ENCODE results near the gene GIMAP5. TPM values are rescaled to one million over a fixed set of nuclear protein-coding genes. Genes with fewer than 3 reads are reported as not detected.

Gene GIMAP5
- total and polyA plus RNA-seq, 3 donors from 2014 or later = 8.4 to 13.6 (median 10.6) TPM

DNA sequence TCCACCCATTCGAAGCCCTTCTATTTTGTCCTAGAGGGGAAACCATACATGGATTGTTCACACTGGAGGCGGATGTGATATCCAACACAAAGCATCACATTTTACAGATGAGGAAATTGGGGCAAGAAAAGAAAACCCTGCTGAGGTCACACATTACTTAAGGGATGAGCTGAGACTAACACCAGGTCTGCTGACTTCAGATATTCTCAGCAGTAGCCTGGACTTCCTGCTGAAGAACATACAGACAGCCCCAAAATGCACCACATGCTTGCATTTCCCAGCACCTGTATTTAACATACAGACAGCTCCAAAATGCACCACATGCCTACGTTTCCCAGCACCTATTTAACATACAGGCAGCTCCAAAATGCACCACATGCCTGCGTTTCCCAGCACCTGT lies 11.2 kb downstream of the GIMAP5 start:
- Histone ChIP-seq H3K4me1 (peaks cover 3% of the 10 kb centered on the region), H3K27ac (no peak overlapping the region), H3K27me3 (no peaks in the 10 kb centered on the region), H3K4me3 (no peak overlapping the region), H3K36me3 (ENCODE audit: low read depth, missing control alignments) (no peaks in the 10 kb centered on the region), H3K9me3 (no peaks in the 10 kb centered on the region)
- TF ChIP-seq, protein P1, sequence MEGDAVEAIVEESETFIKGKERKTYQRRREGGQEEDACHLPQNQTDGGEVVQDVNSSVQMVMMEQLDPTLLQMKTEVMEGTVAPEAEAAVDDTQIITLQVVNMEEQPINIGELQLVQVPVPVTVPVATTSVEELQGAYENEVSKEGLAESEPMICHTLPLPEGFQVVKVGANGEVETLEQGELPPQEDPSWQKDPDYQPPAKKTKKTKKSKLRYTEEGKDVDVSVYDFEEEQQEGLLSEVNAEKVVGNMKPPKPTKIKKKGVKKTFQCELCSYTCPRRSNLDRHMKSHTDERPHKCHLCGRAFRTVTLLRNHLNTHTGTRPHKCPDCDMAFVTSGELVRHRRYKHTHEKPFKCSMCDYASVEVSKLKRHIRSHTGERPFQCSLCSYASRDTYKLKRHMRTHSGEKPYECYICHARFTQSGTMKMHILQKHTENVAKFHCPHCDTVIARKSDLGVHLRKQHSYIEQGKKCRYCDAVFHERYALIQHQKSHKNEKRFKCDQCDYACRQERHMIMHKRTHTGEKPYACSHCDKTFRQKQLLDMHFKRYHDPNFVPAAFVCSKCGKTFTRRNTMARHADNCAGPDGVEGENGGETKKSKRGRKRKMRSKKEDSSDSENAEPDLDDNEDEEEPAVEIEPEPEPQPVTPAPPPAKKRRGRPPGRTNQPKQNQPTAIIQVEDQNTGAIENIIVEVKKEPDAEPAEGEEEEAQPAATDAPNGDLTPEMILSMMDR (IDR thresholded peaks at IDR 0.05) = no peak
- TF ChIP-seq POLR2A (IDR thresholded peaks at IDR 0.05) = no peak
- intact Hi-C loops (cut with DNase I; ENCODE audit: low total_unique reads) = no loop called here
- 83 to 91% methylated on average over 4 of the region's 4 CpGs for WGBS, 2 donors
- DNase-seq = no peak

DNA sequence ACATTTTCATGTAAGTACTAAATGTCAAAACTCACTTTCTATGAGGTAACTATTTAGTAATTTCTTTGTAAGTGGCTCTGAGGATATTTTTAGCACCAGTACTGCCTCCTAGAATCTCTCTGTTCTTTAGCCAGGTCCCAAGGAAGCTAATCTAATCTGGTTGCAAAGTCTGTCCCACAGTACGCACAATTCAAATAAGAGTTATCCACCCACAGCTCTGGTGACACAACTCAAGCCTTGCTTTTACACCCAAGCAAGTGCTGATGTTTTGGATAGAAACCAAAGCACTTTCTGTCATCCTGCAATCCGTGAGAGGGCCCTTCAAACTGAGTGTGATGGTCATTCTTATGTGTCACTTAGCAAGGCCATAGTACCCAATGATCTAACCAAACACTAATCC lies 14.5 kb downstream of the GIMAP5 start:
- intact Hi-C loops (cut with DNase I; ENCODE audit: low total_unique reads) = no loop called here
- Histone ChIP-seq H3K36me3 (ENCODE audit: low read depth, missing control alignments) (no peaks in the 10 kb centered on the region), H3K9me3 (no peaks in the 10 kb centered on the region), H3K4me1 (no peaks in the 10 kb centered on the region), H3K27ac (no peak overlapping the region), H3K27me3 (no peaks in the 10 kb centered on the region), H3K4me3 (no peak overlapping the region)
- WGBS, 2 donors = 28 to 30% methylated on average over 2 of the region's 2 CpGs
- no peak for TF ChIP-seq POLR2A (IDR thresholded peaks at IDR 0.05)
- TF ChIP-seq, protein P1 (IDR thresholded peaks at IDR 0.05) = no peak
- DNase-seq = no peak

DNA sequence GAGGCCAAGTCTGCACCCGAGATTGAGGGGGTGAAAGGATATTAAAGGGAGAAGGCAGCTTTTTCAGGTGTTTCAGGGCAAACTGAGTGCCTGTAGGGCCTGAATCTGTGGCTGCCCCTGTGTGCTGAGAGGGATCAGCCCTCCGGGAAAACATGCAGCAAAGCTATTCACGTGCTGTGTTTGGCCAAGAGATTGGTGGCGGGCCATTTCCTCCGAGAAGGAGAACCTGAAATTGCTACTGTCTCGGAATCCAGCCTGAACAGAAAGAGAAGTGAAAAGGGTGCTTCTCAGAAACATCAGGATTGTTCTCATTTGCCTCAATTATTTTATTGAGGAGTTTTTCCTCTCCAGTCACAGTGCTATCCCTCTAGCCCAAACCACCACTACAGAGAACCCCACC lies 16.0 kb downstream of the GIMAP5 start:
- intact Hi-C loops (cut with DNase I; ENCODE audit: low total_unique reads) = no loop called here
- no peaks in the 10 kb centered on the region for H3K9me3 ChIP-seq
- 49 to 66% methylated on average over 6 of the region's 6 CpGs for WGBS, 2 donors
- no peak for DNase-seq
- H3K27ac ChIP-seq = no peak overlapping the region
- H3K36me3 ChIP-seq (ENCODE audit: low read depth, missing control alignments) = no peaks in the 10 kb centered on the region
- TF ChIP-seq, protein P1 (IDR thresholded peaks at IDR 0.05) = no peak
- TF ChIP-seq POLR2A (IDR thresholded peaks at IDR 0.05) = no peak
- no peaks in the 10 kb centered on the region for H3K4me1 ChIP-seq
- no peaks in the 10 kb centered on the region for H3K27me3 ChIP-seq
- no peak overlapping the region for H3K4me3 ChIP-seq

DNA sequence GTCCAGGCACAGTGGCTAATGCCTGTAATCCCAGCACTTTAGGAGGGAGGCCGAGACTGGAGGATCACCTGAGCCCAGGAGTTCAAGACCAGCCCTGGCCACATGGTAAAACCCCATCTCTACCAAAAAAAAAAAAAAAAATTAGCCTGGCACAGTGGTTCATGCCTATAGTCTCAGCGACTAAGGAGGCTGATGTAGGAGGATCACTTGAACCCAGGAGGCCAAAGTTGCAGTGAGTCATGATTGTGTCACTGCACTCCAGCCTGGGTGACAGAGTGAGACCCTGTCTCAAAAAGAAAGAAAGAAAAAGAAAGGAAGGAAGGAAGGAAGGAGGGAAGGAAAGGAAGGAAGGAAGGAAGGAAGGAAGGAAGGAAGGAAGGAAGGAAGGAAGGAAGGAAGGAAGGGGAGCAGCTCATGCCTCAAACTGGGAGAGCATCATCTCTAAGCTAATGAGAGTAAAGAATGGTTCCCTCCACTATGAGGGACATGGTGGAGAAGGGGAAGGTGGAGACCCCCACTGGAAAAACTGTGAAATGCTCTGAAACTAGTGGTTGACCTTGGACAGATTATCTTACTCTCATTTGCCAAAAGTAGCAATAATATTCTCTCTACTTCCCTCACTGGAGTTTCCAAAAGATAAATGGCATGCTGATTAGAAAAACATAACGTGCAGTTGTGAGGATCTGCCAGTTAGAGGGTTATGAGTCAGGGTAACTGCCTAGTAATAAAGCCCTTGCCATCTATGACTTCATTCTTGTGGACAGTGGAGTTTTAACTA lies 16.8 kb downstream of the GIMAP5 start:
- no peak for DNase-seq
- H3K36me3 ChIP-seq (ENCODE audit: low read depth, missing control alignments) = no peaks in the 10 kb centered on the region
- no peak overlapping the region for H3K27ac ChIP-seq
- no peak overlapping the region for H3K4me3 ChIP-seq
- no peaks in the 10 kb centered on the region for H3K4me1 ChIP-seq
- TF ChIP-seq POLR2A (IDR thresholded peaks at IDR 0.05) = no peak
- TF ChIP-seq, protein P1 (IDR thresholded peaks at IDR 0.05) = no peak
- intact Hi-C loops (cut with DNase I; ENCODE audit: low total_unique reads) = no loop called here
- WGBS, 2 donors = 47 to 55% methylated on average over 3 of the region's 3 CpGs
- H3K9me3 ChIP-seq = no peaks in the 10 kb centered on the region
- no peaks in the 10 kb centered on the region for H3K27me3 ChIP-seq

DNA sequence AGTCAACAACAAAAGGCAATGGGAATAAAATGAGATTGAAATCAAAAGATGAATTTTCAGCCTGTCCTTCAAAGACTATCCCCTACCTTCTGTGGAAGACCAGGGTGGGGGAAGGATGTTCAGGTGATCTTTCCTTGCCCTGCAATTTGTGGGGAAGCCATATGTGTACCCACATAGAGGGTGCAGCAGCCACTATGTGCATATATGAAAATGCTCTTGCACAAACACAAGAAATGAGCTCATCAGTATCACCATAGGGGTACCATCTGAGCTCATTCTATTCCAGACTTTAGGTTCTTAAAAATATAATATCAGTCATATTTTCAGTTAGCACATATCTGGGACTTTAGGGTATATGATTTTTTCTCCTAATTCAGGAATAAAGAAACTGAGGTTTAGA lies 17.7 kb downstream of the GIMAP5 start:
- intact Hi-C loops (cut with DNase I; ENCODE audit: low total_unique reads) = loop anchor here (5.0 kb wide), 1 partner anchor 308 kb away; no protein-coding TSS in a partner anchor
- Histone ChIP-seq H3K27ac (no peak overlapping the region), H3K4me1 (no peaks in the 10 kb centered on the region), H3K27me3 (no peaks in the 10 kb centered on the region), H3K4me3 (no peak overlapping the region), H3K9me3 (no peaks in the 10 kb centered on the region), H3K36me3 (ENCODE audit: low read depth, missing control alignments) (no peaks in the 10 kb centered on the region)
- DNase-seq = no peak
- TF ChIP-seq, protein P1 (IDR thresholded peaks at IDR 0.05) = no peak
- no peak for TF ChIP-seq POLR2A (IDR thresholded peaks at IDR 0.05)
